Fibroblast of skin of right biceps (primary cell): ENCODE measurements around the gene LRRC71.
A peak's percentile ranks its signal among the peaks of the same experiment; 100 is the strongest.

Experiments
- DNase-seq: peaks from one replicate; pipeline ENCODE4 v3.0.0-alpha.2; 2013

The LRRC71 gene

DNA sequence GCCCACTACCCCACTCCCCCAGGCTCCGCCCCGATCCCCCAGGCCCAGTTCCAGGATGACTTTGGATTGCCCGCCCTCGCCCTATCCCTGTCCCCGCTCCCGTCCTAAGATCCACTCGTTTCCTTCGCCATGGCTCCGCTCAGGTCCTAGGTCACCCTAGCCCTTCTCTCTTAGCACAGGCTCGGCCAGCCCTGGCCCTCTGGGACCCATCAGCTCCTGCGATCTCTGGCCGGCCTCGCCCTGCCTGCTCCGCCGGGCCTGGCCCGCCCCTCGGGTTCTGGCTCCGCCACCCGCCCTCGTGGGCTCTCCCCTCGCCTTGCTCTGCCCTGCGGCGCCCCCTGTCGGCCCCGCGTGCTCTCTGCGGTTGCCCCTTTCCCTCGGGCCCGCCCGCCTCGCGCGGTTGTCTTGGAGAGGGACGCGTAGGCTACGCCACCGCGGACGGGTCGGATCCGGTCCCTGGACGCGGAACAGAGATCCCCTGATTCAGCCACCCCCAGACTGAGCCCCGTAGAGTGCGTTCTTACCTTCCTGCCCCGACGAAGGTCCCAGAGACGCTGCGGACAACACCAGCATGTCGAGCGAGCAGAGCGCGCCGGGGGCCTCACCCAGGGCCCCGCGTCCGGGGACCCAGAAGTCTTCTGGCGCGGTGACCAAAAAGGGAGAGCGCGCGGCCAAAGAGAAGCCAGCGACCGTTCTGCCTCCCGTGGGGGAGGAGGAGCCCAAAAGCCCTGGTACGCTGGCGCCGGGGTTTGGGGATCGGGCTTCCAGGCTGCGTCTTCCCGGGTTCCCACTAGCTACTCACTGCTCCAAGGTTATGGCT lies at the start of gene LRRC71:
Gene LRRC71, plus strand, starts transcription at position 400 of the 820 bp plus-strand sequence. Its CDS starts 172 bp downstream, at position 572.
- peak; percentile 78 for DNase-seq

- no peak for DNase-seq
These were observed 46.8 kb upstream of the LRRC71 start for GRCh38 chr1:156873659-156874058.

GRCh38 chr1:156874142-156874541 lies 46.3 kb upstream of the LRRC71 start:
- no peak for DNase-seq

DNA sequence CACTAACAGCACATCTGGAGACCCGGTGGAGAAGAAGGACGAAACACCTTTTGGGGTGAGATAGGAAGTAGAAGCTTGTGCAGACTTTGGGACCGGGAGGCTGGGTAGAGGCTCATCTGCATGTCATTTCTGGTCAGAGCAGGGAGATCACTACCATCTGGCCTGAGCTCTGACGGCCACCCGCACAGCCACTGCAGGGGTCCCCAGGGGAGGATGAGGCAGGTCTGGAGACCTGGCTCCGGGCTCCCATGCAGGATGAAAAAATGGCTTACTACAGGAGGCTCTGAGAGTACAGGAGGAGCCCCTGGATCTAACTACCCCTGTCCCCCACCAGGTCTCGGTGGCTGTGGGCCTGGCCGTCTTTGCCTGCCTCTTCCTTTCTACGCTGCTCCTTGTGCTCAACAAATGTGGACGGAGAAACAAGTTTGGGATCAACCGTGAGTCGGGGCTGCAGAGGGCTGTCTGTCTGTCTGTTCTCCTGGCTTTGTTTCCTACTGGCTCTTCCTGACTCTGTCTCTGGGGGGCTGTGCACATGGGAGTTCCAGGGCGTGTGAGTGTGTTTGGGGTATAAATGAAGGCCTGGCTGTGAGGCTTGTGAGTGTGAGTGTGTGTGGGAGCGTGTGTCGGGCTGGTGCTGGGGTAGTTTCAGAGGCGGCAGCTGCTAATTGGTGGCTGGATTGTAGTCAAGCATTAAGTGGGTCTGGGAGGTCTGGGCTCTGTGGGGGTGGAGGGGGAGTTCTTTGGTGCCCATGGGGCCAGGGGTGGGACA lies 45.7 kb upstream of the LRRC71 start:
- DNase-seq = no peak

DNA sequence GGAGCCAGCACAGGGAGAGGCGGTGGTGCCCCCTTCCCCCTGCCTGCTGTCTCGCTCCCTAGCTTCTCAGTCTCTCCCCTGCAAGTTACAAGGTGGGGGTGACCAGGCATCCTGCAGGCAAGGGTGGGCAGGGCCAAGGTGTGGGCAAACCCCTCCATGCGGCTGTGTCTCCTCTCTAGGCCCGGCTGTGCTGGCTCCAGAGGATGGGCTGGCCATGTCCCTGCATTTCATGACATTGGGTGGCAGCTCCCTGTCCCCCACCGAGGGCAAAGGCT lies 45.2 kb upstream of the LRRC71 start:
- no peak for DNase-seq

DNA sequence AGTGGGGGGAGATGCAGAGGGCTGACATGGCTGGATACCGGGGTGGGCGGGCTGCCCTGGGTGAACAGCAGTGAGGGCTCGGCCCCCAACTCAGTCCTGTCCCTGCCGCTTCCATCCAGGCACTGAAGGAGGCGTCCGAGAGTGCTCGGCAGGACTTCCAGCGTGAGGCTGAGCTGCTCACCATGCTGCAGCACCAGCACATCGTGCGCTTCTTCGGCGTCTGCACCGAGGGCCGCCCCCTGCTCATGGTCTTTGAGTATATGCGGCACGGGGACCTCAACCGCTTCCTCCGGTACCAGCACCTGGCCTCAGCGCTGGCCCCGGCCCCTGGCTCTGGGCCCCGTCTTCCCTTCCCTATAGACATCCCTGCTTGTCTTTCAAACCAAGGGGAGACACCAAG lies 44.2 kb upstream of the LRRC71 start:
- DNase-seq = no peak

GRCh38 chr1:156877433-156878170 lies 42.8 kb upstream of the LRRC71 start:
- DNase-seq = no peak

DNA sequence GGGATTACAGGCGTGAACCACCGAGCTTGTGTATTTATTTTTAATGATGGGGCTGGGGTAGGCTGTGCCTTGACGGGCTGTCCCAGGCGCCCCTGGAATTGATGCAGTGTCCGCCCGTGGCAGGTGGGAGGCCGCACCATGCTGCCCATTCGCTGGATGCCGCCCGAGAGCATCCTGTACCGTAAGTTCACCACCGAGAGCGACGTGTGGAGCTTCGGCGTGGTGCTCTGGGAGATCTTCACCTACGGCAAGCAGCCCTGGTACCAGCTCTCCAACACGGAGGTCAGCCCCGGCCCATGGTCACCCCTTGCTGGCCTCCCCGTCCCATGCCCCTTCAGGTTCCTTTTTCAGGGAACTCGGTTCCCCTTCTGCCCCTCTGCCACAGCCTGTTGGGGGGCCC lies 40.6 kb upstream of the LRRC71 start:
- DNase-seq = no peak

GRCh38 chr1:156880473-156880872 lies 40.0 kb upstream of the LRRC71 start:
- no peak for DNase-seq

DNA sequence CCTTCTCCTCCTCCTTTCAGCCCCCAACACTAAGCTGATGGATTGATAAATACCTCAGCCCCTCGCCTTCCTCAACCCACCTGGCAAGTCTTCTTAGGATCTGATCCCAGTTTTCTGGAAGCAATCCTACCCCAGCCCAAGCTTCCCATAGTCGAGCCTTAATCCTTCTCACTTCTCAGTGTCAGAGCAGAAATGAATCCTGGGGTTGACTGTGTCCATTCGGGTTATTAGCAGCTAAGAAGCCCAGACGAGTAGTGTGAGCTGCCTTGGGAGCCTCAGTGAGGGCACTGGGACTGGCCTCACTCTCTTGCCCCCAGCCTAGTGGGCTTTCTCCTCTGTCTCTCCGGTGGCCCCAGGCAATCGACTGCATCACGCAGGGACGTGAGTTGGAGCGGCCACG lies 39.3 kb upstream of the LRRC71 start:
- no peak for DNase-seq

GRCh38 chr1:156881663-156882062 lies 38.8 kb upstream of the LRRC71 start:
- DNase-seq = no peak

DNA sequence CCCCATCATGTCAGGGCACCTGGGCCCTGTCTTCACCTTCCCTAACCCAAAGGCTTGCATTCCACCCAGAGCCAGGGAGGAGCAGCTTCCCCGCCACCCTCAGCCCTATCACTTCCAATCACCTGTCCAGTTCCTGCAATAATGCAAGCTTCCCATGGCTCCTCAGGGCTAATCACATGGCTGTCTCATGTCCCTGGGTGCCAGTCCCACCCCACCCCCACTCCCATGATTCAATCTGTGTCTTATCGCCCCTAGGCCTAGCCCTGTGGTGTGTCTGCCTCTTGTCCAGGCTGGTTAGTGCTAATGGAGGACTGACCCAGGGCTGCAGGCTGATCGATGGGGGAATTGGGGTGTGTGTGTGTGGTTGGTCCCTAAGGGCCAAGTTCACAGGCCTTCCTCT lies 37.9 kb upstream of the LRRC71 start:
- DNase-seq = no peak

DNA sequence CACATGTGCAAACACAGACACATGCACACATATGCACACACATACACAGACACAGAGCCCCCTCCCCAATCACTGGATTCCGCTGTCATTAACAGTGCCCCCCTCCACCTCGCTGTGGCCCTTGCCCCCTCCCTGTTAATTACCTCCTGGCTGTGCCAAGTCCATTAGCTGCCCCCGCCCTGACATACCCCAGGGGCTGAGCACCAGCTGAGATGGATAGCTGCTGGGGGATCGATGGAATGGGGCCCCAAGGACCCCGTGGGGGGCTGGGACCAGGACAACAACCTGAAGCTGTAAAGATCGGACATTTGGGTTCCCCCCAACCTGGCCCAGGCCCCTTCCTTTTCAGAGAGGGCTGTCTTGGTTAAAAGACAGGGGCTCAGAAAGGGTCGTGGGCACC lies 36.5 kb upstream of the LRRC71 start:
- no peak for DNase-seq

- no peak for DNase-seq
These were observed 35.8 kb upstream of the LRRC71 start for GRCh38 chr1:156884560-156885184.

DNA sequence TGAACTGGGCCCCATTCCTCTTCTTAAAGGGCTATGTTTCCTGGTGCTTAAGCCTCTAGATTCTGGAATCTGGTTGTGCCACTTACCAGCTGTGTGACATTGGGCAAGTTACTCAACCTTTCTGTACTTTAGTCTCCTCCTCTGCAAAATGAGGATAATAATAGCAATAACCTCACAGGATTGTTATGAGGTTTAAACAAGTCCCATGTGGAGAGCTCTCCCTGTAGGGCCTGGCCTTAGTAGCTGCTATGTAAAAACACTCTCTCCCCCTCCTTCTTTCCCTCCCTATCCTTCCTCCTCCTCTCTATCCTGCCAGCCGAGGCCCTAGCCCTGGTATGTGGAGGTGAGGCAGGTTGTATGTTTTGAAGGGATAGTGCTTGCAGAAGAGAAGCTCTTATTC lies 35.1 kb upstream of the LRRC71 start:
- no peak for DNase-seq

GRCh38 chr1:156885880-156886355 lies 34.5 kb upstream of the LRRC71 start:
- DNase-seq = no peak

- no peak for DNase-seq
These were observed 33.7 kb upstream of the LRRC71 start for GRCh38 chr1:156886583-156887281.

DNA sequence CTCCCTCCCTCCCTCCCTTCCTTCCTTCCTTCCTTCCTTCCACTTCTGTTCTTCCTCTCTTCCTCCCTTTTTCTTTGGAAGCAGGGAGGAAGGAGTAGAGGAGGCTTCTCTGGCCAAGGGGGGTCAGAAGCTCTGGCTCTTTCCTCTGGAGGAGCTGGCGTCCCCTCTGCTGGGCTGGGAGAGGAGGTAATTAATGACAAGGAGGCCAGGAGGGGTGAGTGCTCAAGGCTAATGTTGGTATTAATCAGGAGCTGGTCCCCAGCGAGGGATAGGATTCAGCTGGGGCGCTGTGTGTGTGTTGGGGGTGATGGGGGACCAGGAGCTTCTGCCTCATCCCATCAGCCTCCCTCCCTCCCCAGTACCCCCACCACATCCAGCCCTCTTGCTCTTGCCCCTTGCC lies 33.1 kb upstream of the LRRC71 start:
- DNase-seq = no peak

DNA sequence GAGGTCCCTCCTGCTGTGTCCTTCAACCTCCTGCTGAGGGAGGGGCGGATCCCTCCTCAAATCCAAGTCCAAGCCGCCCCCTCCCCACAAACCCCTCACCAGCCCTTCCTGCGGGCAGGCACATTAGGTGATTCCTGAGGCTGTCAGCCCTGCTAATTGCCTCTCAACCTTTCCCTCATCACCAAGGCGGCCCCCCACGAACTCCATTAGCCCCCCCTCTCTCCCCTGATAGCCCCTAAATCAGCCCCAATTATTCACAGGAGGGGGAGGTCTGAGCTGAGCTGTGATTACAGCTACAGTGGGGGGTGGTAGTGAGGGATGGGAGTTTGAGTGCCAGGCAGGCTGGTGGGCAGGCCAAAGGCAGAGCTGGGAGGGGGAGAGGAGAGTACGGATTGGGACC lies 32.7 kb upstream of the LRRC71 start:
- DNase-seq = no peak

GRCh38 chr1:156889802-156890580 lies 30.4 kb upstream of the LRRC71 start:
- DNase-seq = peak; percentile 69

- DNase-seq = peak; percentile 88
These were observed 28.0 kb upstream of the LRRC71 start for GRCh38 chr1:156892190-156893047.
